ENCODE data around the gene PTPN23. TPM values are rescaled to one million over a fixed set of nuclear protein-coding genes. Genes with fewer than 3 reads are reported as not detected.

PTPN23 gene
- total and polyA plus RNA-seq, 9 of the 15 experiments (the other 6 are each of a cell fraction or from before 2014, with no cell fraction given) = 0.41 to 58.7 (median 7.2) TPM

DNA sequence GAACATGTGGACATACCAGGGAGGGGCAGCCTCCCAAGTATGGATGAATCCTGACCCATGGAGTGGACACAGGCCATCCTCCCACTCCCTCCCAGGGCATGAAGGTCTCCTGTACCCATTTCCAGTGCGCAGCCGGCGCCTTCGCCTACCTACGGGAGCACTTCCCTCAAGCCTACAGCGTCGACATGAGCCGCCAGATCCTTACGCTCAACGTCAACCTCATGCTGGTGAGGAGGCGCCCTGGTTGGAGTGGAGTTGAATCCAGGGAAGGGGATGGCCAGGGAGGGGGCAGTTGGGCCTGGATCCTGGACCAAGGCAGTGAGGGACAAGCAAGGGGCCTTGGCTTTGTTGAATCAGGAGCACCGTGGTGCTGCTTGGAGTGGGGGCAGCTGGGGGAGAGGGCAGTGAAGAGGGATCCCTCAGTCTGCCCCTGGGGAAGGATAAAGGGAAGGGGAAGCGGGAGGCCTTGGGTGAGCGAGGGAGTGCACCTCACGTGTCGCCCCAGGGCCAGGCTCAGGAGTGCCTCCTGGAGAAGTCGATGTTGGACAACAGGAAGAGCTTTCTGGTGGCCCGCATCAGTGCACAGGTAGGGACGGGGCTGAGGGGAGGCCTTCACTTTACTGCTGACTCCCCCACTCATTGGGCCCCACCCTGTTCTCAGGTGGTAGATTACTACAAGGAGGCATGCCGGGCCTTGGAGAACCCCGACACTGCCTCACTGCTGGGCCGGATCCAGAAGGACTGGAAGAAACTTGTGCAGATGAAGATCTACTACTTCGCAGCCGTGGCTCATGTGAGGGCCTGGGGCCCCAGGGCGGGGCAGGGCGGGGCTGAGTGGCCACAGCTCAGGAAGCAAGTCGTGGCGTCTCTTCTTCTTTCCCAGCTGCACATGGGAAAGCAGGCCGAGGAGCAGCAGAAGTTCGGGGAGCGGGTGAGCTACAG, 25.3 kb downstream of the PTPN23 start (continued):
- TF ChIP-seq NR4A1 (CRISPR knock-in tag; IDR thresholded peaks at IDR 0.05) (no peak; the same call in 1 of the 2 replicates), NR4A1 (tag; IDR thresholded peaks at IDR 0.05) (0 out of 2 replicates have a peak, but pooled peaks have one; percentile 46), POLR3A (IDR thresholded peaks at IDR 0.05; ENCODE audit: borderline replicate concordance, extremely low read depth, insufficient read depth, insufficient read length) (no peak), ZNF184 (CRISPR knock-in tag; IDR thresholded peaks at IDR 0.05) (no peak), VEZF1 (CRISPR knock-in tag; IDR thresholded peaks at IDR 0.05) (peak; percentile 73), ZNF830 (CRISPR knock-in tag; IDR thresholded peaks at IDR 0.05) (no peak), THRB (CRISPR knock-in tag; conservative IDR thresholded peaks at IDR 0.05) (no peak), ZNF263 (CRISPR knock-in tag; IDR thresholded peaks at IDR 0.05; ENCODE audit: borderline replicate concordance) (peak; percentile 76), JUN (IDR thresholded peaks at IDR 0.05; ENCODE audit: borderline replicate concordance, low read depth, low read length) (no peak), JUN (CRISPR knock-in tag; IDR thresholded peaks at IDR 0.05; ENCODE audit: borderline replicate concordance) (no peak), ZNF232 (CRISPR knock-in tag; IDR thresholded peaks at IDR 0.05) (no peak), TAF7 (tag; IDR thresholded peaks at IDR 0.05) (0 out of 2 replicates have a peak, but pooled peaks have one; percentile 14), MCM7 (IDR thresholded peaks at IDR 0.05) (no peak)
